Measurements from ENCODE around the gene NFIA. TPM values are rescaled to one million over a fixed set of nuclear protein-coding genes. Genes with fewer than 3 reads are reported as not detected.

Gene NFIA
- total and polyA plus RNA-seq, 8 donors, result 9.6 to 108 (median 37.2) TPM

- TF ChIP-seq POLR2AphosphoS5 (IDR thresholded peaks at IDR 0.05) (no peak), POLR2A (IDR thresholded peaks at IDR 0.05) (no peak), CTCF (IDR thresholded peaks at IDR 0.05) (no peak), EP300 (IDR thresholded peaks at IDR 0.05) (no peak)
- H3K36me3 ChIP-seq, result peaks cover 7 to 58% (median 47%) of the 10 kb centered on the region in 4 donors
- WGBS, 5 donors, result 69 to 100% (median 87%) methylated on average over 1 of the region's 1 CpG
- no peak for DNase-seq
- intact Hi-C loops (cut with DNase I; ENCODE audit: low total_unique reads), result no loop called here
- no peaks in the 10 kb centered on the region for H3K27me3 ChIP-seq
- no peaks in the 10 kb centered on the region for H3K9me3 ChIP-seq
- H3K4me1 ChIP-seq, result no peaks in the 10 kb centered on the region
- no peak overlapping the region for H3K27ac ChIP-seq
- no peak overlapping the region for H3K4me3 ChIP-seq
Observed at GRCh38 chr1:61412601-61413000, 330.2 kb downstream of the NFIA start.

GRCh38 chr1:61419196-61419595, 336.8 kb downstream of the NFIA start:
- 78 to 91% (median 85%) methylated on average over 4 of the region's 4 CpGs for WGBS, 5 donors
- intact Hi-C loops (cut with DNase I; ENCODE audit: low total_unique reads), result no loop called here
- Histone ChIP-seq H3K4me3 (no peak overlapping the region), H3K9me3 (no peaks in the 10 kb centered on the region), H3K36me3 (peaks cover 0 to 21% (median 15%) of the 10 kb centered on the region in 4 donors), H3K4me1 (peaks cover 0 to 2% (median 1%) of the 10 kb centered on the region in 4 donors), H3K27ac (no peak overlapping the region), H3K27me3 (no peaks in the 10 kb centered on the region)
- no peak for DNase-seq
- TF ChIP-seq EP300 (IDR thresholded peaks at IDR 0.05), result no peak
- TF ChIP-seq POLR2A (IDR thresholded peaks at IDR 0.05), result no peak
- TF ChIP-seq POLR2AphosphoS5 (IDR thresholded peaks at IDR 0.05), result no peak
- no peak for TF ChIP-seq CTCF (IDR thresholded peaks at IDR 0.05)

DNA sequence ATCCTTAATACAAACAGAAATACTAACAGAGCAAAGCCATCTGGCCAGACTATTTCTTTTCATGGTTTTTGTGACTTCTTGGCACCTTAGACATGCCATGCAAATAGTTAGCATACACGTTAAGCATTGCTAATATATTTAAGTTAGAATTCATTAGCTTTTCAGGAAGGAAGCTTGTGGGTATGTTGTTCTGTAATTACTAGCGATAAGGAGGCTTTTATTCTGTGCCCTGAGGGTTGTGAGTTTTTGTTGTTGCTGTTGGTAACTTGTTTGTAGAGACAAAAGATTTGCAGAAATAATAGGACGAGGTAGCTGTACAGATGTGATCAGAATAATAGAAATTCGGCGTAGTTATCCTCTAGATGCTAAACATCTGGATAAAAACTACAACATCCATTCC, 337.3 kb downstream of the NFIA start:
- Histone ChIP-seq H3K9me3 (no peaks in the 10 kb centered on the region), H3K27ac (no peak overlapping the region), H3K27me3 (no peaks in the 10 kb centered on the region), H3K4me1 (peaks cover 0 to 7% (median 5%) of the 10 kb centered on the region in 4 donors), H3K4me3 (no peak overlapping the region), H3K36me3 (peaks cover 0 to 18% (median 15%) of the 10 kb centered on the region in 4 donors)
- DNase-seq, result no peak
- 58 to 74% (median 63%) methylated on average over 5 of the region's 5 CpGs for WGBS, 5 donors
- intact Hi-C loops (cut with DNase I; ENCODE audit: low total_unique reads), result no loop called here
- TF ChIP-seq CTCF (IDR thresholded peaks at IDR 0.05), result no peak
- no peak for TF ChIP-seq EP300 (IDR thresholded peaks at IDR 0.05)
- TF ChIP-seq POLR2A (IDR thresholded peaks at IDR 0.05), result no peak
- TF ChIP-seq POLR2AphosphoS5 (IDR thresholded peaks at IDR 0.05), result no peak

- intact Hi-C loops (cut with DNase I; ENCODE audit: low total_unique reads), result no loop called here
- DNase-seq, result no peak
- Histone ChIP-seq H3K27ac (no peak overlapping the region), H3K4me1 (peaks cover 0 to 12% (median 8%) of the 10 kb centered on the region in 4 donors), H3K4me3 (no peak overlapping the region), H3K36me3 (peaks cover 0 to 18% (median 13%) of the 10 kb centered on the region in 4 donors), H3K9me3 (no peaks in the 10 kb centered on the region), H3K27me3 (no peaks in the 10 kb centered on the region)
- TF ChIP-seq CTCF (IDR thresholded peaks at IDR 0.05), result no peak
- TF ChIP-seq POLR2AphosphoS5 (IDR thresholded peaks at IDR 0.05), result no peak
- TF ChIP-seq POLR2A (IDR thresholded peaks at IDR 0.05), result no peak
- no peak for TF ChIP-seq EP300 (IDR thresholded peaks at IDR 0.05)
- WGBS, 5 donors, result 76 to 82% (median 81%) methylated on average over 3 of the region's 3 CpGs
Observed at GRCh38 chr1:61420243-61420642, 337.9 kb downstream of the NFIA start.
